HG03066 (cell line): ENCODE results near the gene MLXIP.

Experiments used
- ATAC-seq: cut with Tn5 transposase; IDR thresholded peaks from one replicate; pipeline ENCODE4 v1.9.1; 2021; ENCODE audit warnings: low read depth; ENCODE audit not compliant: unreplicated experiment

The MLXIP gene

GRCh38 chr12:122123051-122123760 is 44.6 kb downstream of the MLXIP start:
- no peak for ATAC-seq

- no peak for ATAC-seq
These were observed 45.2 kb downstream of the MLXIP start for GRCh38 chr12:122123761-122124145.

GRCh38 chr12:122124370-122124769 is 45.8 kb downstream of the MLXIP start:
- no peak for ATAC-seq

- ATAC-seq = no peak
These were observed 47.1 kb downstream of the MLXIP start for GRCh38 chr12:122125452-122126341.

- no peak for ATAC-seq
These were observed 47.7 kb downstream of the MLXIP start for GRCh38 chr12:122126342-122126635.

- ATAC-seq = no peak
These were observed 48.4 kb downstream of the MLXIP start for GRCh38 chr12:122126713-122127597.

- ATAC-seq = no peak
These were observed 49.3 kb downstream of the MLXIP start for GRCh38 chr12:122127839-122128238.

- ATAC-seq = no peak
These were observed 49.9 kb downstream of the MLXIP start for GRCh38 chr12:122128481-122128880.

GRCh38 chr12:122129131-122129530 is 50.6 kb downstream of the MLXIP start:
- no peak for ATAC-seq

GRCh38 chr12:122130150-122130549 is 51.6 kb downstream of the MLXIP start:
- no peak for ATAC-seq

- ATAC-seq = no peak
These were observed 54.8 kb downstream of the MLXIP start for GRCh38 chr12:122133192-122133950.

GRCh38 chr12:122135437-122136031 is 57.0 kb downstream of the MLXIP start:
- no peak for ATAC-seq

- no peak for ATAC-seq
These were observed 58.7 kb downstream of the MLXIP start for GRCh38 chr12:122137229-122137628.

GRCh38 chr12:122137681-122138080 is 59.1 kb downstream of the MLXIP start:
- no peak for ATAC-seq

GRCh38 chr12:122138181-122138580 is 59.6 kb downstream of the MLXIP start:
- ATAC-seq = no peak

GRCh38 chr12:122138616-122139015 is 60.1 kb downstream of the MLXIP start:
- no peak for ATAC-seq

GRCh38 chr12:122139266-122139665 is 60.7 kb downstream of the MLXIP start:
- no peak for ATAC-seq

- ATAC-seq = no peak
These were observed 61.4 kb downstream of the MLXIP start for GRCh38 chr12:122139941-122140340.

GRCh38 chr12:122140467-122141257 is 62.1 kb downstream of the MLXIP start:
- ATAC-seq = no peak
